ENCODE results near the gene CISD1.

DNA sequence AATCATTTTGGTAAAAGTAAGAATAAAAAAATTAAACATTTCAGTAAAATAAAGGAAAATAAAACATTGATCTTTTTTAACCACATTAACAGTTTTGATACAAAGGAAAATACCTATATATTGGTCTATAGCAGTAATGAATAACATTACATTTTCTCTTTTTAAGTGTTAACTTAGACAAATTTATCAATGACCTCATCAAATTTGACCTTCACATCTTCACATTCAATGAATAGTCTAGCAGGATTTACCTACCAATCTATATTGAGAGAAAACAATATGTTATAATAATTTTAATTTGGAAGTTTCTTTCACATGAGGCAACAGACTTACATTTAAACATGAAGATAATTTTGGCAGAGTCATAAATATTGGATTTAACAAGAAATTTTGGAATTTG is 47.9 kb downstream of the CISD1 start:
- TF ChIP-seq, protein P1, sequence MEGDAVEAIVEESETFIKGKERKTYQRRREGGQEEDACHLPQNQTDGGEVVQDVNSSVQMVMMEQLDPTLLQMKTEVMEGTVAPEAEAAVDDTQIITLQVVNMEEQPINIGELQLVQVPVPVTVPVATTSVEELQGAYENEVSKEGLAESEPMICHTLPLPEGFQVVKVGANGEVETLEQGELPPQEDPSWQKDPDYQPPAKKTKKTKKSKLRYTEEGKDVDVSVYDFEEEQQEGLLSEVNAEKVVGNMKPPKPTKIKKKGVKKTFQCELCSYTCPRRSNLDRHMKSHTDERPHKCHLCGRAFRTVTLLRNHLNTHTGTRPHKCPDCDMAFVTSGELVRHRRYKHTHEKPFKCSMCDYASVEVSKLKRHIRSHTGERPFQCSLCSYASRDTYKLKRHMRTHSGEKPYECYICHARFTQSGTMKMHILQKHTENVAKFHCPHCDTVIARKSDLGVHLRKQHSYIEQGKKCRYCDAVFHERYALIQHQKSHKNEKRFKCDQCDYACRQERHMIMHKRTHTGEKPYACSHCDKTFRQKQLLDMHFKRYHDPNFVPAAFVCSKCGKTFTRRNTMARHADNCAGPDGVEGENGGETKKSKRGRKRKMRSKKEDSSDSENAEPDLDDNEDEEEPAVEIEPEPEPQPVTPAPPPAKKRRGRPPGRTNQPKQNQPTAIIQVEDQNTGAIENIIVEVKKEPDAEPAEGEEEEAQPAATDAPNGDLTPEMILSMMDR (IDR thresholded peaks at IDR 0.05): no peak
- TF ChIP-seq POLR2A (IDR thresholded peaks at IDR 0.05) (no peak), EP300 (IDR thresholded peaks at IDR 0.05) (no peak)
